H9 (cell line): ENCODE results near the gene EEF1A2. TPM values are rescaled to one million over a fixed set of nuclear protein-coding genes. Genes with fewer than 3 reads are reported as not detected.

ENCODE experiments used
- DNase-seq: peaks from one replicate; pipeline ENCODE4 v3.0.0-alpha.2; 2017
- H2AFZ ChIP-seq: one replicate; pipeline ENCODE4 v1.6.1; 2013; ENCODE audit warnings: mild to moderate bottlenecking, low read length, control low read depth, moderate library complexity
- H2AK5ac ChIP-seq: 2 replicates; pipeline ENCODE4 v1.6.1; 2013; ENCODE audit warnings: low read length, control low read depth, mixed read lengths; ENCODE audit not compliant: insufficient read length
- H2BK120ac ChIP-seq: one replicate; pipeline ENCODE4 v1.6.1; 2013; ENCODE audit warnings: low read depth, mild to moderate bottlenecking, low read length, control low read depth, inconsistent platforms; ENCODE audit not compliant: poor library complexity, severe bottlenecking
- H2BK12ac ChIP-seq: 2 replicates; pipeline ENCODE4 v1.6.1; 2013; ENCODE audit warnings: low read length, control low read depth, mixed read lengths, low read depth; ENCODE audit not compliant: insufficient read length
- H2BK15ac ChIP-seq: 2 replicates; pipeline ENCODE4 v1.6.1; 2013; ENCODE audit warnings: low read depth, low read length, control low read depth
- H2BK20ac ChIP-seq: one replicate; pipeline ENCODE4 v1.6.1; 2013; ENCODE audit warnings: low read depth, mild to moderate bottlenecking, low read length, control low read depth, inconsistent platforms; ENCODE audit not compliant: poor library complexity, severe bottlenecking
- H2BK5ac ChIP-seq: 2 replicates; pipeline ENCODE4 v1.6.1; 2013; ENCODE audit warnings: low read length, control low read depth, mixed read lengths; ENCODE audit not compliant: insufficient read length
- H3K14ac ChIP-seq: 2 replicates; pipeline ENCODE4 v1.6.1; 2013; ENCODE audit warnings: low read length, control low read depth; ENCODE audit not compliant: insufficient read depth
- H3K18ac ChIP-seq: 2 replicates; pipeline ENCODE4 v1.6.1; 2013; ENCODE audit warnings: low read depth, mild to moderate bottlenecking, mixed read lengths, low read length, control low read depth; ENCODE audit not compliant: insufficient read length
- H3K23ac ChIP-seq: 2 replicates; pipeline ENCODE4 v1.6.1; 2013; ENCODE audit warnings: low read length, control low read depth, mixed read lengths, low read depth; ENCODE audit not compliant: insufficient read length
- H3K23me2 ChIP-seq: 2 replicates; pipeline ENCODE4 v1.6.1; 2013; ENCODE audit warnings: low read depth, mild to moderate bottlenecking, mixed read lengths, low read length, control low read depth; ENCODE audit not compliant: insufficient read length, poor library complexity, severe bottlenecking
- H3K27ac ChIP-seq: 2 replicates; pipeline ENCODE4 v1.5.1; 2013; ENCODE audit warnings: low read length, control low read depth, mixed read lengths, low read depth; ENCODE audit not compliant: insufficient read length
- H3K27me3 ChIP-seq: 2 replicates; pipeline ENCODE4 v1.6.1; 2013; ENCODE audit warnings: low read length, control low read depth, inconsistent platforms; ENCODE audit not compliant: insufficient read depth
- H3K4ac ChIP-seq: 2 replicates; pipeline ENCODE4 v1.6.1; 2013; ENCODE audit warnings: low read depth, mild to moderate bottlenecking, control low read depth, inconsistent platforms, low read length, moderate library complexity
- H3K4me1 ChIP-seq: 2 replicates; pipeline ENCODE4 v1.6.1; 2013; ENCODE audit warnings: low read length, control low read depth, inconsistent platforms; ENCODE audit not compliant: insufficient read depth
- H3K4me2 ChIP-seq: 2 replicates; pipeline ENCODE4 v1.6.1; 2013; ENCODE audit warnings: low read length, control low read depth, mixed read lengths; ENCODE audit not compliant: insufficient read length, insufficient read depth
- H3K56ac ChIP-seq: 2 replicates; pipeline ENCODE4 v1.6.1; 2013; ENCODE audit warnings: low read depth, mild to moderate bottlenecking, mixed read lengths, low read length, control low read depth; ENCODE audit not compliant: insufficient read length
- H3K79me1 ChIP-seq: 2 replicates; pipeline ENCODE4 v1.6.1; 2013; ENCODE audit warnings: low read depth, mild to moderate bottlenecking, moderate library complexity, low read length, control low read depth, inconsistent platforms; ENCODE audit not compliant: insufficient read depth, poor library complexity, severe bottlenecking
- H3K79me2 ChIP-seq: 2 replicates; pipeline ENCODE4 v1.6.1; 2013; ENCODE audit warnings: low read length, control low read depth, inconsistent platforms; ENCODE audit not compliant: insufficient read depth
- H3K9ac ChIP-seq: 2 replicates; pipeline ENCODE4 v1.6.1; 2013; ENCODE audit warnings: low read length, control low read depth, mixed read lengths; ENCODE audit not compliant: insufficient read length; ENCODE audit errors: extremely low read depth
- H3K9me3 ChIP-seq: one replicate; pipeline ENCODE4 v1.6.1; 2013; ENCODE audit warnings: low read depth, low read length, inconsistent platforms; ENCODE audit not compliant: control insufficient read depth
- H3T11ph ChIP-seq: one replicate; pipeline ENCODE4 v1.6.1; 2013; ENCODE audit warnings: mild to moderate bottlenecking, low read length, control low read depth, inconsistent platforms
- H4K20me1 ChIP-seq: one replicate; pipeline ENCODE4 v1.6.1; 2013; ENCODE audit not compliant: control insufficient read depth, insufficient read length, insufficient read depth
- H4K5ac ChIP-seq: 2 replicates; pipeline ENCODE4 v1.6.1; 2013; ENCODE audit warnings: low read depth, mild to moderate bottlenecking, mixed read lengths, low read length, control low read depth; ENCODE audit not compliant: insufficient read length
- H4K8ac ChIP-seq: replicated peaks from 2 replicates; pipeline ENCODE4 v1.6.1; 2013; ENCODE audit warnings: low read length, control low read depth, mixed read lengths, low read depth; ENCODE audit not compliant: insufficient read length
- H4K91ac ChIP-seq: 2 replicates; pipeline ENCODE4 v1.6.1; 2013; ENCODE audit warnings: low read depth, mild to moderate bottlenecking, moderate library complexity, mixed read lengths, low read length, control low read depth; ENCODE audit not compliant: insufficient read length
- H3K27ac Mint-ChIP-seq, 3 experiments: 2 replicates in 2 of 3; 3 replicates in 1 of 3; pipeline ENCODE4 v1.8.0; 2020 to 2021; ENCODE audit warnings: mixed read lengths in 3 of 3, mild to moderate bottlenecking in 1 of 3, moderate library complexity in 1 of 3
- H3K27me3 Mint-ChIP-seq: 2 replicates; pipeline ENCODE4 v1.8.0; 2021; ENCODE audit warnings: low read depth, mild to moderate bottlenecking, moderate library complexity, mixed read lengths
- H3K36me3 Mint-ChIP-seq, 3 experiments: 2 replicates in 2 of 3; 3 replicates in 1 of 3; pipeline ENCODE4 v1.8.0; 2020 to 2021; ENCODE audit warnings: low read depth in 3 of 3, mixed read lengths in 3 of 3; ENCODE audit not compliant: insufficient read depth in 1 of 3
- H3K4me1 Mint-ChIP-seq, 2 experiments: 2 replicates each; pipeline ENCODE4 v1.8.0; 2020; ENCODE audit warnings: mixed read lengths in 2 of 2
- H3K4me3 Mint-ChIP-seq, 2 experiments: 2 replicates in 1 of 2; 3 replicates in 1 of 2; pipeline ENCODE4 v1.8.0; 2020 to 2021; ENCODE audit warnings: mild to moderate bottlenecking in 2 of 2, mixed read lengths in 2 of 2, moderate library complexity in 1 of 2
- H3K9me3 Mint-ChIP-seq, 2 experiments: 2 replicates in 1 of 2; 3 replicates in 1 of 2; pipeline ENCODE4 v1.8.0; 2020; ENCODE audit warnings: mild to moderate bottlenecking in 2 of 2, mixed read lengths in 2 of 2, moderate library complexity in 1 of 2
- WGBS: extraction: QIAGEN DNeasy Blood & Tissue Kit; methylation state at CpG from one replicate; pipeline ENCODE4 v1.1.7; 2013; ENCODE audit warnings: missing lambda C conversion rate, low lambda C conversion rate, mixed read lengths; ENCODE audit not compliant: insufficient read length; ENCODE audit errors: extremely low coverage; 5-methylcytosine and 5-hydroxymethylcytosine counted together
- total RNA-seq: library from RNA; stranded (reverse); gene quantifications from 2 replicates; pipeline ENCODE4 v1.2.1, GENCODE V29; 2021
- TF ChIP-seq, protein P1 (sequence below): fragments of 200-600 bp; sonication (generic); conservative IDR thresholded peaks from 3 replicates; pipeline ENCODE4 v1.8.0; 2021; ENCODE audit warnings: antibody characterized with exemption, mild to moderate bottlenecking

Gene EEF1A2
- total RNA-seq, 1 experiment from 2014 or later = 27.4 TPM

DNA sequence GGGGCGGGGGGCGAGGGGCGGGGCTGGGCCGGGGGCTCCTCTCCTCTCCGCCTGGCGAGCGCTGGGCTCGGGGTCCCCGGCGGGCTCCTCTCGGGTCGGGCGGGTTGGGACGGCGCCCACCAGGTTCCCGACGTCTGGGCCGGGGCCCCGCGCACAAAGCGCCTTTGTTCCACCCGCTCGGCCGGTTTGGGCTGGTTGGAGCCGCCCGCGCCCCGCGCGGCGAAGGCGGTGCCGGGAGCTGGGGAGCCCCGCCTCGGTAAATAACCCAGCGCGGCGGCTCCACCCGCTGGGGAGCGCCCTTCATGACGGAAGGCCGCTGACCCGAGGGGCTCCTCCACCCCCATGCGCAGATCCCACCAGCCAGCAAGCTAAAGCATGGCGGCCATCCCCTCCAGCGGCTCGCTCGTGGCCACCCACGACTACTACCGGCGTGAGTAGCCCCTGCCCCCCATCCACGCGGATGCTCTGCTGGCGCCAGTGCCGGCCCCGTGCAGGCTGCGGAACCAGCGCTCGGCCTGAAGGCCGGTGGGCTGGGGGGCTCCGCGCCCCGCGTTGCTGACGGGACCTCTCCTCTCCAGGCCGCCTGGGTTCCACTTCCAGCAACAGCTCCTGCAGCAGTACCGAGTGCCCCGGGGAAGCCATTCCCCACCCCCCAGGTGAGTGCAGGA is 22.2 kb upstream of the EEF1A2 start:
- no peak overlapping the region for H2BK5ac ChIP-seq
- peak overlapping the region; percentile 15 for H3K18ac ChIP-seq
- H3K9ac ChIP-seq = peak overlapping the region; percentile 84
- no peak overlapping the region for H2AFZ ChIP-seq
- peaks cover 10% of the 10 kb centered on the region for H3K23me2 ChIP-seq
- H3K36me3 Mint-ChIP-seq = peaks cover 20 to 45% (median 22%) of the 10 kb centered on the region in 3 experiments; a peak in 6 of 7 replicates
- no peak overlapping the region for H2BK15ac ChIP-seq
- peak; percentile 54 for DNase-seq
- H3K27ac ChIP-seq = no peak overlapping the region
- H3T11ph ChIP-seq = no peak overlapping the region
- peak overlapping the region; percentile 89 for H3K14ac ChIP-seq
- H3K56ac ChIP-seq = no peak overlapping the region
- no peak overlapping the region for H2BK12ac ChIP-seq
- no peak overlapping the region for H4K8ac ChIP-seq
- no peak overlapping the region; the same call in 1 of the 2 replicates for H3K4ac ChIP-seq
- H3K79me1 ChIP-seq = peaks cover 4% of the 10 kb centered on the region
- H3K23ac ChIP-seq = no peak overlapping the region
- H3K9me3 ChIP-seq = no peaks in the 10 kb centered on the region
- H3K4me1 ChIP-seq = no peaks in the 10 kb centered on the region; the same call in 1 of the 2 replicates
- H3K4me3 Mint-ChIP-seq = peak overlapping the region; percentile 84 to 91
- peaks cover 6% of the 10 kb centered on the region for H3K27me3 Mint-ChIP-seq
- H3K9me3 Mint-ChIP-seq = peaks cover 7 to 13% of the 10 kb centered on the region in 2 experiments; a peak in 4 of 5 replicates
- no peak overlapping the region for H2BK20ac ChIP-seq
- no peak overlapping the region for H2AK5ac ChIP-seq
- no peaks in the 10 kb centered on the region; the same call in 1 of the 2 replicates for H3K79me2 ChIP-seq
- peak overlapping the region; percentile 11 for H4K91ac ChIP-seq
- H2BK120ac ChIP-seq = no peak overlapping the region
- no peaks in the 10 kb centered on the region for H3K27me3 ChIP-seq
- TF ChIP-seq, protein P1, sequence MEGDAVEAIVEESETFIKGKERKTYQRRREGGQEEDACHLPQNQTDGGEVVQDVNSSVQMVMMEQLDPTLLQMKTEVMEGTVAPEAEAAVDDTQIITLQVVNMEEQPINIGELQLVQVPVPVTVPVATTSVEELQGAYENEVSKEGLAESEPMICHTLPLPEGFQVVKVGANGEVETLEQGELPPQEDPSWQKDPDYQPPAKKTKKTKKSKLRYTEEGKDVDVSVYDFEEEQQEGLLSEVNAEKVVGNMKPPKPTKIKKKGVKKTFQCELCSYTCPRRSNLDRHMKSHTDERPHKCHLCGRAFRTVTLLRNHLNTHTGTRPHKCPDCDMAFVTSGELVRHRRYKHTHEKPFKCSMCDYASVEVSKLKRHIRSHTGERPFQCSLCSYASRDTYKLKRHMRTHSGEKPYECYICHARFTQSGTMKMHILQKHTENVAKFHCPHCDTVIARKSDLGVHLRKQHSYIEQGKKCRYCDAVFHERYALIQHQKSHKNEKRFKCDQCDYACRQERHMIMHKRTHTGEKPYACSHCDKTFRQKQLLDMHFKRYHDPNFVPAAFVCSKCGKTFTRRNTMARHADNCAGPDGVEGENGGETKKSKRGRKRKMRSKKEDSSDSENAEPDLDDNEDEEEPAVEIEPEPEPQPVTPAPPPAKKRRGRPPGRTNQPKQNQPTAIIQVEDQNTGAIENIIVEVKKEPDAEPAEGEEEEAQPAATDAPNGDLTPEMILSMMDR = no peak
- H4K20me1 ChIP-seq = no peaks in the 10 kb centered on the region
- H4K5ac ChIP-seq = no peak overlapping the region
- peak overlapping the region; percentile 68 for H3K4me2 ChIP-seq
- peaks cover 2 to 25% of the 10 kb centered on the region in 2 experiments; a peak in 3 of 4 replicates for H3K4me1 Mint-ChIP-seq
- WGBS = no CpG with 5 or more reads among the region's 68 CpGs
- peak overlapping the region in 2 of 3 experiments; percentile 48 to 91; a peak in 2 of 7 replicates for H3K27ac Mint-ChIP-seq
